Measurements from ENCODE around the gene MED13.
"Not testable (repeated sequence)": the region's sequence is repeated elsewhere in the genome, so short reads cannot be mapped to it uniquely, and the experiment has no call there.

The MED13 gene

DNA sequence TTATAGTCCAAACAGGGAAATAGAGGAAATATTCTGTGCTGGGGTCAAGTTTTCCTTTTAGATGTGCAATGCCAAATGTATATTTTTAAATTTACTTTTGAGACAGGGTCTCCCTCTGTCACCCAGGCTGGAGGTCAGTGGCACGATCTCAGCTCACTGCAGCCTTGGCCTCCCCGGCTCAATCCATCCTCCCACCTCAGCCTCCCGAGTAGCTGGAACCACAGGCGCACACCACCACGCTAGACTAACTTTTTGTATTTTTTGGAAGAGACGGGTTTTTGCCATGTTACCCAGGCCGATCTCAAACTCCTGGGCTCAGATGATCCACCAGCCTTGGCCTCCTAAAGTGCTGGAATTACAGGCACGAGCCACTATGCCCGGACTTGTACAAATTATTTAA is 25.8 kb upstream of the MED13 start:
- no peak for DNase-seq (ENCODE audit: low read depth in 2 of 3, low spot score in 1 of 3)

DNA sequence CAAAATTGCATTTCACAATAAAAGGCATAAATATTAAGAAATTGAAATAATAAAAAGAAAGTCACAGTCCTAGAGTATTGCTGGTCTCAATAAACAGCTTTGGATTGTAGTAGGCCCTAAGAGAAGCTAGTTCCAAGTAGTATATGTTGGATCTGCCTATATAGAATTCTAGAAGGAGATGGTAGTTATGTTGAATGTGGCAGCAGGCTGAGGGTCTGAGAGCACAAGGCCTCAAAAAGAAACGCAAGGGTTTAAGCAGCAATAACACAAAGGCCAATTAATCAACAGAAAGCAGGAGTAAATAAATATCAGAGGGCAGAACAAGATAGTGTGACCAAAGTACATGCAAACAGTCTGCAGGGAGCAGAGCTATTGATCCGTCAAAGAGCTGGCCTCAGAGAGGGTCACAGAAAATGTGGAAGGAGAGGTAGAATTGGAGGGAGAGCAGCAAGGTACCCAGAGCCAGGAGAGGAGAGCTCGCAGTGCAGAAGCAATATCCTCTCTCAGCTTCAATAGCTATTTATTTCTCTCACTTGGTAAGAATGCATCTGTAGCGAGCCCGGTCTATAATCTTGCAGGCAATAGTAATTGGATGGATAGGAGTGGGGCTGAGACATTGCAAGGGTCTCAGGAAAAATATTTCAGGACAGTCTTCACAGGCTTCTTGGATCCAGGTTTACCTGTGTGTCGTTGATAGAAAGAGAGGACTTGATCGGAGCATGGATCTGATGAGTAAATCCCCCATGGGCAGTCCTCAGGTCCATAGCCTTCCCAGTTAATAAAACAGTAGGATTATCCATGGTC is 25.1 kb upstream of the MED13 start:
- DNase-seq (ENCODE audit: low read depth in 2 of 3, low spot score in 1 of 3), result no peak

DNA sequence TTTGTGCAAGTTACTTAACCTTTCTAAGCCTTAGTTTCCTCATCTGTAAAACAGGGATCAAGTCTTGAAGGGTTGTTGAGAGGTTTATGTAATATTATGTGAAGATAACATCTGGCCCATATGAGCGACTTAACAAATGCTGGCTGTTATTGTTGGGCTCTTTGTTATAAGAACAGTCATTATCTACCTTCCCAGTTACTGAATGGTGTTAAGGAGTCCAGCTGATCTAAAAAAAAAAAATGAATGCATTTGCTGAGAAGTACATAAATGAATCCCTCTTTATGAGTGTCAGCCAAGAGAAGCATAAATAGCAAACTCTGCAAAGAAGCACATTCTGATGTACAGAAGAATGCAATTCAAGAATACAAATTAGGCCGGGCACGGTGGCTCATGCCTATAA is 24.3 kb upstream of the MED13 start:
- no peak for DNase-seq (ENCODE audit: low read depth in 2 of 3, low spot score in 1 of 3)

DNA sequence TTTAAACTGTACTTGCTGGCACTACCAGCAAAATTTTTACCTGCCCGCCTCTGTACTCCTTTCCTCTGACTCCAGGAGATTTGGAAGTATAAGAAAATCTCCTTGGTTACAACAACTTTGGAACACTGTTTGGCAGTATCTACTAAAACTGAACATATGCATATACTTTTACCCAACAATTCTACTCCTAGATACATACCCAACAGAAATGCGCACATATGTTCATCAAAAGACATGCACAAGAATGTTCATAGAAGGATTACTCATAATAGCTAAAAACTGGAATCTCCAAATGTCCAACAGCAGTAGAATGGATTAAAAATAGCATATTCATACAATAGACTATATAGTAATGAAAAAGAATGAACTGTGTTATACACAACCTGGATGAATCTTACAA is 21.7 kb upstream of the MED13 start:
- no peak for DNase-seq (ENCODE audit: low read depth in 2 of 3, low spot score in 1 of 3)

DNA sequence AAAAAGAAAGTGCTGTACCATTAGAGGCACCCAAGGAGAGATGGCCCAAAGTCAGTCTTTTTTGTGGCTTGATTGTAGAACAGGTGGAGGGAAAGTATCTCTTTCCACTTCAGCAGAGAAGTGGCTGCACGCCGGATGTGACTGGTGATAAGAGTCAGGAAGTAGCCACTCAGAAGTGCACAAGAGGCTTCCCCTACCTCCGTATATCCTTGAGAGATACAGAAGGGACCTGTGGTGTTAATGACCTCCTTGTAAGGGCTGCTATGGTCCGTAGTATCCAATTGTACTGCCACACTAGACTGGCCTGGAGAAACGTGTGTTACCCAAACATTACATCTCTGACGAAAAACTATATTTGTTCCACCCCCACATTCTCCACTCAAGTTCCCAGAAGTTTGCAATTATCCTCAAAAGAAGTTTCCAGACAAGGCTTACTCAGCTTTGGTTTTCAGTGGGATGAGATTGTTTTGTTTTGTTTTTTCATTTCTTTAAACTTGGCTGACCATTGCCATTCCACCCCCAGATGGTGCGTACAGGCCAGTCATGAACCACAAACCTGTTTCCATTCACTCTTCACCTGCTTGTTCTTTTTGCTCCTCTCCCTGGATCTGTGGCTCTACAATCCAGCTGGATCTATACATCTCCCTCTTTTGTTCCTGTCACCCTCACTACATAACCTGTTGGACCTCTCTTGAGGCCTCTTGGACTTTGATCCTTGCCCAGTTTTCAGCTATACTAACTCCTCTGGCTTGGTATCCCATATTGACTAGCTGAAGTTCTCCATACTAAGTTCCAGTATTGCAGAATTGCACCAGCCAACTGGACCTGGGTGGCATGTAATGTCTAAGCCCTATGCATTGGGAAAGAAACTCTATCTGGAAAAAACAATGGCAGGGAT is 20.7 kb upstream of the MED13 start:
- DNase-seq (ENCODE audit: low read depth in 2 of 3, low spot score in 1 of 3), result no peak

DNA sequence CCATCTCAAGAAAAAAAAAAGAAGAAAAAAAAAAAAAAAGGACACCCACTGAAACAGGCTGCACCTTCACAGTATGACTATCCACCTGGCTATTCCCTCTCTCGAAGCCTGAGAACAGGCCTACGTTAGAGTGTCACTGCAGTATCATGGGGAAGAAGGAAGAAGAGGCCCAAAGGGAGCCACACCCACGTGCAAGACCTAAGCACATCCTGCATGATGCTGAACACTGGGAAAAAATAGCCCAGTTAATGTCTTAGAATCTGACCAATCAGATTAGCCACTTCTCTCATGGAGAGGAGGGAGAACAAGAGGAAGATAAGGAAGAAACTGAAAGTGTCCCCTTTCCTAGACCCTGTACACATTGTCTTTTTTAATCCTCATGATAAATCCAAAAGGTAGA is 19.5 kb upstream of the MED13 start:
- DNase-seq (ENCODE audit: low read depth in 2 of 3, low spot score in 1 of 3), result no peak

DNA sequence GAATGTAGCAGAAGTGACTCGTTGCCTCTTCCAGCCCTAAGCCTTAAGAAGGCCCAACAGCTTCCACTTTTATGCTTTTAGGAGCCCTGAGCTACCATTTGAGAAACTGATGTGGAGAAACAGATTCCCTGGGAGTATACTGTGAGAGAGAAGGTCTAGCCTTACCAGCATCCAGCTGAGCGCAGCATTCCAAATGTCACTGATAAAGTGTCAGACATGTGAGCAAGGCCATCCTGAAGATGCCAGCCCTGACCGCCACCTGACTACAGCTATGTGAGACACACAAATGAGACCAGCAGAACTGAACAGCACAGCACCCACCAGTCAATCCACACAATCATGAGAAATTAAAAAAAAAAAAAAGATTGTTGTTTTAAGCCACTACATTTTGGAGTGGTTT is 18.6 kb upstream of the MED13 start:
- no peak for DNase-seq (ENCODE audit: low read depth in 2 of 3, low spot score in 1 of 3)

DNA sequence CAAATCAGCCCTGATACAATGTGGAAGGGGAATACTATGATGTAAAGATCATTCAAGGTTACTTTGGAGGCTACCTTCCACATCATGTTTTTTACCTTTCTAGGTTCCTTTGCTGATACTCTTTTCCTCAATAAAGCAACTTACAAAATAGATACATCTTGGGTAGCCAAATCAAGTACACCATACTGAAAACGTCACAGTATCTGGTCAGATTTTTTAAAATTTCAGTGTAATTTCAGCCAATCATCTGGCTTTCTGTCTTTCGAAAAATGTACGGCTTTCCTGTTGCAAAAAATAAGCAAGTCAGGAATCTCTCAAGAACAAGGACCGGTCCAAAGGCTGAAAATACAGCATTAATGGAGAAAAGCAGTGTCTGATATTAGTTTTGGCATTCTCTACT is 15.6 kb upstream of the MED13 start:
- no peak for DNase-seq (ENCODE audit: low read depth in 2 of 3, low spot score in 1 of 3)

DNA sequence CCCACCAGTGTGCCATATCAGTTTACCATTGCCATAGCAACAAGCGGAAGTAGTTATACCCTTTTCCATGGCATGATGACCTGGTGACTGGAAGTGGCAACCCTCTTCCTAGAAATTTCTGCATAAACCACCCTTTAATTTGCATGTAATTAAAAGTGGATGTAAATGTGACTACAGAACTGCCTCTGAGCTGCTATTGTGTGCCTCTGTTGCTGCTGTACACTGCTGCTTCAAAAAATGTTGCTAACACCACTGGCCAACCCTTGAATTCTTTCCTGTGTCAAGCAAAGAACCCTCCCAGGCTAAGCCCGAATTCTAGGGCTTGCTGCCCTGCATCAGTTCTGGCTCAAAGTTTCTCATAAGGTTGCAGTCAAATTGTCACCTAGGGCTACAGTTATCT is 12.9 kb upstream of the MED13 start:
- DNase-seq (ENCODE audit: low read depth in 2 of 3, low spot score in 1 of 3), result no peak

DNA sequence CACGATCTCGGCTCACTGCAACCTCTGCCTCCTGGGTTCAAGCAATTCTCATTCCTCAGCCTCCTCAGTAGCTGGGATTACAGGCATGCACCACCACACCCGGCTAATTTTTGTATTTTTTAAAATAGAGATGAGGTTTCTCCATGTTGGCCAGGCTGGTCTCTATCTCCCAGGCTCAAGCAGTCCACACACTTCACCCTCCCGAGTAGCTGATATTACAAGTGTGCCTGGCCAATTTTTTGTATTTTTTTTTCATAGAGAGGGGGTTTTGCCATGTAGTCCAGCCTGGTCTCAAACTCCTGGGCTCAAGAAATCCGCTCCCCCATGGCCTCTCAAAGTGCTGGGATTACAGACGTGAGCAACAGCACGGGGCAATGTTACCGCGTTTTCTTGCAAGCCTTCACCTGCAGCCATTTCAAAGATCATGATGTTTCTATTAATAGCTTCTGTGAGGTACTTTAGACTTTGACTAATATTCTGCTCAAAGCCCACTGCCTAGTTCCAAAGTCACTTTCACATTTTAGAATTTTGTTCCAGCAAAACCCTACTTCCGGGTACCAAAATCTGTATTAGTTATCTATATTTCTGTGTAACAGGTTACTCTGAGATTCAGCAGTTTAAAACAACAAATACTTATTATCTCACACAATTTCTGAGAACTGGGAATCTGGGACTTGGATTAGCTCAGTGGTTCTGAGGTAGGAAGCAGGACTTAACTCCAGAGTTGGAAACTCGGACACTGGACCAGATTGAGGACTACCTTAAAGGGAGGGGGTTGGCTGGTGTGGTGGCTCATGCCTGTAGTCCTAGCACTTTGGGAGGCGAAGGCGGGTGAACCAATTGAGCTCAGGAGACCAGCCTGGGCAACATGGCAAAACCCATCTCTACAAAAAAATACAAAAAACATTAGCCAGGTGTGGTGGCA is 12.0 kb upstream of the MED13 start:
- DNase-seq (ENCODE audit: low read depth in 2 of 3, low spot score in 1 of 3), result no peak

DNA sequence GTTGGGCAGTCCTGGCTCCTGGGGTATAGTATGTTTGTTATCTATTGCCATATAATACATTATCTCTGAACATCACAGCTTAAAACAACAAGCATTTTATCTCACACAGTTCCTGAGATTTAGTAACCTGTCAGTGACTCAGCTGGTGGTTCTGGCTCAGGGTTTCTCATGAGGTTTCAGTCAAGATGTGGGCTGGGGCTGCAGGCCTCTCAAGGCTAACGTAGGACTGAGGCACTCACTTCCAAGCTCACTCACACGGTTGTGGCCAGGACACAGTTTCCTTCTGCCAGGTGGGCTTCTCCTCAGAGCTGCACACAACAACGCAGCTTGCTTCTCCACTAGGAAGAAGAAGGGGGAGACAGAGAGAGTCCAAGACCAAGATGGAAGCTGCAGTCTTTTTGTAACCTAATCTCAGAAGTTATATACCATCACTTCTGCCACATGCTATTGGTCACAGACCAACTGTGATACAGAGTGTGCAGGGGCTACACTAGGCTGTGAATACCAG is 10.3 kb upstream of the MED13 start:
- DNase-seq (ENCODE audit: low read depth in 2 of 3, low spot score in 1 of 3), result no peak

DNA sequence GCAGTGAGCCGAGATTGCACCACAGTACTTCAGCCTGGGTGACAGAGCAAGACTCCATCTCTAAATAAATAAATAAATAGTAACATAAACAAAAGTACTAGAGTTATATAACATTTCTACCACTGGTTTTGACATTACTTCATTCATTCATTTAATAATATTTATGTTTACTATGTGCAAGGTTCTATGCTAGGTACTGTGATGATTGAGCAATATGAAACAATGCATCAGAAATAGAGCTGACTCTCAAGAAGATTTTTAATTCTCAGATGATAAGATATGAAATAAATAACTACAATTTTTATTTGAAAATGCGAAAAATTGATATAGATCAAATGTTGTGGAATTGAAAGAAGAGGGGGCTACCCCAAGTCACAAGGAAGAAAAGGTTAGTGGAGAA is 8.9 kb upstream of the MED13 start:
- no peak for DNase-seq (ENCODE audit: low read depth in 2 of 3, low spot score in 1 of 3)

DNA sequence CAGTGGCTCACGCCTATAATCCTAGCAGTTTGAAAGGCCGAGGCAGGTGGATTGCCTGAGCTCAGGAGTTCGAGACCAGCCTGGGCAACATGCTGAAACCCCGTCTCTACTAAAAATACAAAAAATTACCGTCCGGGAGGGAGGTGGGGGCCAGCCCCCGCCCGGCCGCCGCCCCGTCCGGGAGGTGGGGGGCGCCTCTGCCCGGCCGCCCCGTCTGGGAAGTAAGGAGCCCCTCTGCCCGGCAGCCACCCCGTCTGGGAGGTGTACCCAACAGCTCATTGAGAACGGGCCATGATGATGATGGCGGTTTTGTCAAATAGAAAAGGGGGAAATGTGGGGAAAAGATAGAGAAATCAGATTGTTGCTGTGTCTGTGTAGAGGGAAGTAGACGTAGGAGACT is 7.8 kb upstream of the MED13 start:
- not testable (repeated sequence) for DNase-seq (ENCODE audit: low read depth in 2 of 3, low spot score in 1 of 3)

DNA sequence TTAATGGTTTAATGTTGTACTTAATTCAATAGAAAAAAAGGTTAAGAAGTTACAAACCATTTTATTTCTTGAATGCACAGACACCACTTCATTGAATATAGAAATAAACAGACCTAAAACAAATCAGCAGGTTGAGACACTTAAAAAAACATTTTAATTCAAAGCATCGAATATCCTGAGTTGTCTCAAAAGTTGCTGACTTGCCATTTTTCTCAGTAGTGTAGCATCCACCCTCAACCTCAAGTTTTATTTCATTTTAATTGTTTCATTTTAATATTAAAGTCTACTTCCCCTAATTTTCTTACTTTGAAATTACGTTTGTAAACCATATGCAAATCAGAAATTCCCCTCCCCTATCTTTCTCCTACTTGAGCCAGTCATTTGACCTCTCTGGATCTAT is 5.8 kb upstream of the MED13 start:
- no peak for DNase-seq (ENCODE audit: low read depth in 2 of 3, low spot score in 1 of 3)

DNA sequence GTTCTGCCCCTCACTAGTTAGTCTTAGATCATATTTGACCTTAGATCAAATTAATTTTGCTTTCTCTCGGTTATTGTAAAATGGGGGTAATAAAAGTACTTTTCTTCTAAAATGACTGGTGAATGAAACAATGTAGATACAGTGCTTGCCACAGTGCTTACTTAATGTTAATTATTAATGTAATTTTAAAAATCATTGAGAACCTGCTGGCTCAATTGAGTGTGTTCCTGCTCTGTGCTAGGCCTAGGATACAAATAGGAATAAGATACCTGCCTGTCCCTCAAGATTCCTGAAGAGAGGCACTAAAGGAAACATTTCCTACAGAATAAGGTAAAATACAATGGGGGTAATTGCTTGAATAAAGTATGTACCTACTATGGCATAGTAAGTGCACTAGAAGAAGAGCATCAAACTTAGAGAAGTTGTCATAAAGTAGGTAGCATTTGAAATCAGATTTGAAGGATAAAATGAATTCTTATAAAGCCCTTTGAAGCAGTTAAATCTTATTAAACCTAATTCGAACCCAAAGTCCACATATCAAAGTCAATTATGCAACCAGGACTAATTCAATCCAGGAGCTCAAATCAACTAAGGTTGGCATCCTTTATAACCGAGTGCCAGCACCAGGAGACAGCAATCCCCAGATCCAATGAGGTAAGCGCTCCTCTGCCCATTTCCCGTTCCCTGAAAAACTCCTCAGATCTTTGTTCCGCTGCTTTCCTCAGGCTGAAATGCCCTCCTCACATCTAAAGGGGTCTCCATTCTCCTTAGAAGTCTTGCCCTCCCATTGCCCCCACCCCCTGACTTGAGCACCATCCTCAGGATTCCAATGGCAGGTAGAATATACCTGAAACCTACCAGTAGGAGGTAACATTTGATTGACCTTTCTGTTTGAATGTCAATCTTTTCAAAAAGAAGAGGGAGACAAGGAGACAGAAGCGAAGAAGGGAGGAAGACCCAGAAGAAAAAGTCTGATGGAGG is 2.4 kb upstream of the MED13 start:
- DNase-seq (ENCODE audit: low read depth in 2 of 3, low spot score in 1 of 3), result no peak

DNA sequence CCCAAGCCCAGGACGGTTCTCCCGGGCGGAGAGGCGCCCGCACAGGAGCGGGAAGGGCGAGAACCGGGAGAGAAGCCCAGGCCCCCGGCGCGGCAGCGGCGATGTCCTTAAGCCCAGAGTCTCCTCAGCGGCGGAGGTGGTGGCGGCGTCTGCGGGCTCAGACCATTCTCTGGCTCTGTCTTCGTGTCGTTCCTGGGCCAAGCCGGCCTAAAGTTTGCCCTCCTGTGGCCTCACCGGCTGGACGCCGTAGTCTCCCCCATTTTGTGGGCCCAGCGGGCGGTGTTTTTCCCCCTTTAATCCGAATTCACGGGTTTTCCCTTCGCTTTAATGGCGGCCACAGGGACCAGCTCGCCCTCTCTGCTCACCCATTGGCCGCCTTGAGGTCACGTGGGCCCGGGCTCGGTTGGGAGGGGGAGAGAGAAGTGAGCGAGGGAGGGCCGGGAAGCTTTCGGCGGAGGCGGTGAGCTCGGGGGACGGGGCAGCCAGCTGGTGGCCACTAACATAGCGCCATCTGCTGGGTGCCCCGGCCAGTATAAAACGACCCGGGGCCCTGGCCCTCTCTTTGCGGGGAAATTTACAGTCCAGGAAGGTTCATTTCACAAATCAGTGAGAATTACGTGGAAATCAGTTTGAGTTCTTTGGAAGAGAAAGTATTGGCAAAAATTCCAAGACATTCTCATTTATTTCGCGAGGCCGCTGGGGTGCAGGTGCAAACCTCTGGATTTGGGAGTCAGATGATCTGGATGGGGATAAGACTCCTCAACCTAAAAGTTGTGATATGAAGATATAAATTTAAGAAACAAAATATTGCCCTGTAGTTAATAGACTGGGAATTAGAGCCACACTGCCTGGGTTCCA is 762 bp upstream of the MED13 start:
- peak; percentile 96 to 99 (median 98) for DNase-seq (ENCODE audit: low read depth in 2 of 3, low spot score in 1 of 3)

DNA sequence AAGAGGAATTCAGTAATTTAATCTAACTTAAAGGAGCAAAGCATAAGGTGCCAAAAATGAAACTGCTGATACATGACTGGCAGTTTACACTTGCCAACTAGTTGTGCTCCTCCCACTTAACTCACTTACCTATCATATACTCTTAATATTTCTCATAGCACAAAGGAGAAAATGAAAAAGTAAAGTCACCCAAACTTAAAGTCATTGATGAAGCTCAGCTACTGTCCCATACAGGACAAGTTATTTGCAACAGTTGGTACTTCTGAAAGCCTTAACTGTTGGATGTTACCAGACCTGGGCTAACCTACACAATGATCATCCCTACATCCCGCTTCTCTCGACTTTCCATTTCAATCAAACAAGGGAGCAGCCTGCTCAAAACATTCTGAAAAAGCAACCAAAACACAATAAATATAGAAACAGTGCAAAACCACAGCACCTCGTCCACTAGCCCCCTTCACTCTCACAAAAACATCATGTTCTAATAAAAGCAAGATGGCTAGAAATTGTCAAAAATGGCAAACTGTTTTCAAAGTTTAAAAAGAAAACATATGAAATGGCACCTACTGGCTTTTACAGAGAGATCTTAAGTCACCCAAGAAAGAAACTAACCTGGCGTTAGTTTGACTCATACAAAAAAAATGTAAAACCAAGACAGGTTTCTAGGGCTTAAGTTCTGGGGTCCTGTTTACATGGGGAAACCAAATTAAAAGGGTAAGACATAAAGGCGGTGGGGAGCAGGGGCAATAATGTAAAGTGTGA is 868 bp downstream of the MED13 start:
- no peak for DNase-seq (ENCODE audit: low read depth in 2 of 3, low spot score in 1 of 3)

DNA sequence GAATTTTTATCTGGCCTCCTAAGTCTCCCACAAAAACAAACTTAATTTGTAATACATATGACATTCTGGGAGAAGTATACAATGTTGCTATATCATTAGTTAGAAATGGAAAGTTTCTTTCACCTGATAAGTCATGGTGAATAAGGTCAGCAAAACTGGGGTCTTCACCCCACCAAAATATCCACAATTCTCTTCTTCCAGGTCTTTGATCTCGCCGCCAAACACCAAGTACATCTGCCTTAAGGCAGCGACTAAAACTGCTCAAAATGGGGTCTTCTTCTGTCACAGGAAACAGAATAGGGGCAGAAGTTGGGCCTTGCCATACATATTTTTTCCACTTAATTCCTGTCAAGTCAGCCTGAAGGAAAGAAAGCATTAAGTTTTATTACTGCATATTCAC is 2.1 kb downstream of the MED13 start:
- DNase-seq (ENCODE audit: low read depth in 2 of 3, low spot score in 1 of 3), result no peak
